A673 (cell line): ENCODE measurements around the gene PTGER1. TPM values are rescaled to one million over a fixed set of nuclear protein-coding genes. Genes with fewer than 3 reads are reported as not detected.

Experiments
- BruUV-seq: library from RNA; stranded (reverse); fragments of 400-500 nt; replicated peaks from 2 replicates; lab custom pipeline; 2021; lab: Mats Ljungman, UMichigan
- CTCF ChIA-PET: fragments of 300-600 bp; sonication (Branson Sonifier 250); formaldehyde crosslinking; loops from one replicate; lab custom pipeline; 2022; ENCODE audit warnings: antibody characterized with exemption; lab: Charles Lee
- POLR2A ChIA-PET: fragments of 300-600 bp; sonication (Branson Sonifier 250); formaldehyde crosslinking; loops from one replicate; lab custom pipeline; 2022; ENCODE audit warnings: antibody characterized with exemption; ENCODE audit not compliant: low non-redundant PET; lab: Charles Lee
- DNase-seq: peaks from one replicate; pipeline ENCODE4 v3.0.0-alpha.2; 2015; ENCODE audit warnings: low spot score
- H3K27ac ChIP-seq: fragments of 200-600 bp; sonication (generic); 2 replicates; pipeline ENCODE4 v1.5.1; 2016; ENCODE audit warnings: mixed run types, low read depth, mild to moderate bottlenecking, mixed read lengths, antibody characterized with exemption, low read length; ENCODE audit not compliant: poor library complexity, severe bottlenecking
- H3K27me3 ChIP-seq: fragments of 200-600 bp; sonication (generic); replicated peaks from 2 replicates; pipeline ENCODE4 v1.6.1; 2017; ENCODE audit warnings: mixed run types, low read depth, mild to moderate bottlenecking, mixed read lengths, antibody characterized with exemption, low read length; ENCODE audit not compliant: insufficient read depth, poor library complexity
- H3K36me3 ChIP-seq: fragments of 200-600 bp; sonication (generic); 2 replicates; pipeline ENCODE4 v1.6.1; 2016; ENCODE audit warnings: mixed run types, mild to moderate bottlenecking, mixed read lengths, antibody characterized with exemption, low read length; ENCODE audit not compliant: insufficient read depth, poor library complexity, severe bottlenecking
- H3K4me1 ChIP-seq: fragments of 200-600 bp; sonication (generic); 2 replicates; pipeline ENCODE4 v1.6.1; 2017; ENCODE audit warnings: mixed run types, mild to moderate bottlenecking, mixed read lengths, antibody characterized with exemption, low read length; ENCODE audit not compliant: insufficient read depth, poor library complexity, severe bottlenecking
- H3K4me3 ChIP-seq: fragments of 200-600 bp; sonication (generic); 2 replicates; pipeline ENCODE4 v1.5.1; 2016; ENCODE audit warnings: low read depth, mixed run types, mild to moderate bottlenecking, mixed read lengths, low read length; ENCODE audit not compliant: poor library complexity, severe bottlenecking
- H3K9me3 ChIP-seq: fragments of 200-600 bp; sonication (generic); 2 replicates; pipeline ENCODE4 v1.6.1; 2016; ENCODE audit warnings: mixed run types, low read depth, mild to moderate bottlenecking, mixed read lengths, antibody characterized with exemption, low read length; ENCODE audit not compliant: poor library complexity, severe bottlenecking
- EZH2 ChIP-seq: fragments of 200-600 bp; sonication (generic); IDR thresholded peaks from 2 replicates; pipeline ENCODE4 v1.6.1; 2017; ENCODE audit warnings: borderline replicate concordance, low read depth, mild to moderate bottlenecking, mixed read lengths, antibody characterized with exemption, low read length; ENCODE audit not compliant: poor library complexity, severe bottlenecking
- intact Hi-C: fragments of 100-400 bp; cut with micrococcal nuclease; formaldehyde crosslinking; loops from one replicate; pipeline ENCODE4 v1.10.0; 2022; ENCODE audit not compliant: unreplicated experiment
- total RNA-seq: library from RNA; stranded (reverse); gene quantifications from 2 replicates; pipeline ENCODE4 v1.2.3, GENCODE V29; 2021
- TF ChIP-seq, protein P1 (sequence below): fragments of 300-800, 200-600 bp; sonication (generic); conservative IDR thresholded peaks from 2 replicates; pipeline ENCODE4 v1.5.1; 2017; ENCODE audit warnings: low read depth, mild to moderate bottlenecking, antibody characterized with exemption, low read length, moderate library complexity, mixed read lengths

The PTGER1 gene
- total RNA-seq, 1 experiment from 2014 or later = not detected

DNA sequence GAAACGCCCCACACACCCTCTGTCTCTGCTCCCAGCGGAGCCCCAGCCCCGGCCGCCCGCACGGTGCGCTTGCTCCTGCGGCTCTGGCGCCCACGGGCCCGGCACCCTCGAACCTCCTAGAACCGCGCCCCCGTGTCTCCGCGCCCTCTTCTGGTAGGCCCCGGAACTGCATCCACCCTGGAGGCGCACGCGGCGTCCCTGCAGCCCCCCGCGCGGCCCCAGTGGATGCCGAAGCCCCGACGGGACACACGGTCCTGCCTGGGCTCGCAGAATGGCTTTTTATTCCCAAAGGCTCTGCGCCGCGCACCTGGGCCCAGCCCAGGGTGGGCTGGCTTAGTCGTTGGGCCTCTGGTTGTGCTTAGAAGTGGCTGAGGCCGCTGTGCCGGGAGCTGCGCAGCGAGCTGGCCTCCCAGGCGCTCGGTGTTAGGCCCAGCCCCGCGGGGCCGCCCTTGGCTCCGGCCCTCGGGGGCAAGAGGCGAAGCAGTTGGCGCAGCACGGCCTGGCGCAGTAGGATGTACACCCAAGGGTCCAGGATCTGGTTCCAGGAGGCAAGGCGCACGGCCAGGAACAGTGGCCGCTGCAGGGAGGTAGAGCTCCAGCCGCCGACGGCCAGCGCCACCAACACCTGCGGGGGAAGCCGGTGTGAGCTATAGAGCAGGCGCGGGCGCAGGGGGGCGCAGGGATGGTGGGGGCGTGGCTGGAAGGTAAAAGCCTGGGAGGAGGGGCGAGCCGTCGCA, 2.8 kb downstream of the PTGER1 start:
- TF ChIP-seq, protein P1, sequence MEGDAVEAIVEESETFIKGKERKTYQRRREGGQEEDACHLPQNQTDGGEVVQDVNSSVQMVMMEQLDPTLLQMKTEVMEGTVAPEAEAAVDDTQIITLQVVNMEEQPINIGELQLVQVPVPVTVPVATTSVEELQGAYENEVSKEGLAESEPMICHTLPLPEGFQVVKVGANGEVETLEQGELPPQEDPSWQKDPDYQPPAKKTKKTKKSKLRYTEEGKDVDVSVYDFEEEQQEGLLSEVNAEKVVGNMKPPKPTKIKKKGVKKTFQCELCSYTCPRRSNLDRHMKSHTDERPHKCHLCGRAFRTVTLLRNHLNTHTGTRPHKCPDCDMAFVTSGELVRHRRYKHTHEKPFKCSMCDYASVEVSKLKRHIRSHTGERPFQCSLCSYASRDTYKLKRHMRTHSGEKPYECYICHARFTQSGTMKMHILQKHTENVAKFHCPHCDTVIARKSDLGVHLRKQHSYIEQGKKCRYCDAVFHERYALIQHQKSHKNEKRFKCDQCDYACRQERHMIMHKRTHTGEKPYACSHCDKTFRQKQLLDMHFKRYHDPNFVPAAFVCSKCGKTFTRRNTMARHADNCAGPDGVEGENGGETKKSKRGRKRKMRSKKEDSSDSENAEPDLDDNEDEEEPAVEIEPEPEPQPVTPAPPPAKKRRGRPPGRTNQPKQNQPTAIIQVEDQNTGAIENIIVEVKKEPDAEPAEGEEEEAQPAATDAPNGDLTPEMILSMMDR = peak; percentile 99
- TF ChIP-seq EZH2 = no peak
- Histone ChIP-seq H3K4me3 (no peak overlapping the region), H3K27me3 (no peaks in the 10 kb centered on the region), H3K9me3 (no peaks in the 10 kb centered on the region), H3K27ac (no peak overlapping the region), H3K36me3 (peaks cover 8% of the 10 kb centered on the region), H3K4me1 (peaks cover 28% of the 10 kb centered on the region)
- POLR2A ChIA-PET = no interaction called here
- peak; percentile 80 for DNase-seq
- BruUV-seq = no TSS peak
- intact Hi-C loops = no loop called here
- CTCF ChIA-PET = interaction anchor here (0.5 to 1.4 kb wide), 8 partner anchors 8 to 1640 kb away, joined by 3 to 12 read pairs (median 4); partner anchors contain the start of gene ASF1B

DNA sequence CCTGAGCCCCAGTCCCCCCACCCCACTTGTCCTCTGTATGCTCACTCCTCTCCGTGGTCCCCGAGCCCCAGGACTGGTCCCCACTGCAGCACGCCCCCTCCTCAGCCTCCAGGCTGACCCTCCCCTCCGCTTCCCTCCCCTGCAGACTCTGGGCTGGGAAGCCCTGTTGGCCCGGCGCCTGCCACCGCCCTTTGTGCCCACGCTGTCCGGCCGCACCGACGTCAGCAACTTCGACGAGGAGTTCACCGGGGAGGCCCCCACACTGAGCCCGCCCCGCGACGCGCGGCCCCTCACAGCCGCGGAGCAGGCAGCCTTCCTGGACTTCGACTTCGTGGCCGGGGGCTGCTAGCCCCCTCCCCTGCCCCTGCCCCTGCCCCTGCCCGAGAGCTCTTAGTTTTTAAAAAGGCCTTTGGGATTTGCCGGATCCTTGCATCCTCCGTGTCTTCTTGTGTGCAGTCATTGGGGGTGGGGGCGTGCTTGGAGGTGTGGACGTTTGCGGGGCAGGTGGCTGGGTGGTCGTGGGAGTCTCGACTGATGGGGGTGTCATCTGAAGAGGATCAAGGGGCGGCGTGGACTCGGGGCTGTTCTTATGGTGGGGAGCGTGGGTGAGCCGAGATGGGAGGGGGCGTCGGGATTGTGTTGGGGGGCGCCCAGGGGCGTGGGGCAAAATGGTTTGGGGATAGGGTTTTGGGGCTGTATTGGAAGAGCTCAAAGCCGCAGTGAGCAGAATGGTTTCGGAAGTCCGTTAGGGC, 3.5 kb downstream of the PTGER1 start:
- no peak for DNase-seq
- Histone ChIP-seq H3K4me1 (peaks cover 20% of the 10 kb centered on the region), H3K9me3 (no peaks in the 10 kb centered on the region), H3K4me3 (no peak overlapping the region), H3K36me3 (peaks cover 10% of the 10 kb centered on the region), H3K27ac (no peak overlapping the region), H3K27me3 (no peaks in the 10 kb centered on the region)
- POLR2A ChIA-PET = no interaction called here
- BruUV-seq = no TSS peak
- CTCF ChIA-PET = interaction anchor here (0.5 to 1.4 kb wide), 7 partner anchors 9 to 335 kb away, joined by 3 to 11 read pairs (median 4); partner anchors contain the start of gene ASF1B
- intact Hi-C loops = no loop called here
- no peak for TF ChIP-seq EZH2
- TF ChIP-seq, protein P1 = no peak

DNA sequence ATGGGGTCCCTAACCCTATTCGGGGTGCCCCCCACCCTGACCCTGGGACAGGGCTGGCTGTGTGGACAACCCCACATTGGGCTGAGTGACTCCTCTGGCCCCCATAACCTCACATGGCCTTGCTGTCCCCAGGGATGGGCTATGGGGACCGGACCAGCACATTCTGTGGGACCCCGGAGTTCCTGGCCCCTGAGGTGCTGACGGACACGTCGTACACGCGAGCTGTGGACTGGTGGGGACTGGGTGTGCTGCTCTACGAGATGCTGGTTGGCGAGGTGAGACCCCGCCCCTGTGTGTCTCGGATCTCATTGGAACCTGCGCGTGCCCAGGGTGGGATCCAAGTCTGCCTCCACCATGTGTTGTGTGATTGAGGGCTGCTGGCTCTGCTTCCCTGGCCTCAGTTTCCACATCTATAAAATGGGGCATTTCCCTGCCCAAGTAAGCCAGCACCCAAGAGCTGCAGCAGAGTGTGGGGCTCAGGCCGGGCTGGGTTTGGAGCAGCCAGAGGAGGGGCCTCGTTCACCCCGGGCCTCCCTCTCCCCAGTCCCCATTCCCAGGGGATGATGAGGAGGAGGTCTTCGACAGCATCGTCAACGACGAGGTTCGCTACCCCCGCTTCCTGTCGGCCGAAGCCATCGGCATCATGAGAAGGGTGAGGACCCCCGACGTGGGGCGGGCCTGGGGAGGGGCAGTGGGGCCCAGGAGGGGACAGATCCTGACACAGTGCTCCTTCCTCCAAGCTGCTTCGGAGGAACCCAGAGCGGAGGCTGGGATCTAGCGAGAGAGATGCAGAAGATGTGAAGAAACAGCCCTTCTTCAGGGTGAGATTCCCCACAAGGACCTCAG, 4.9 kb downstream of the PTGER1 start:
- Histone ChIP-seq H3K4me1 (peaks cover 7% of the 10 kb centered on the region), H3K4me3 (no peak overlapping the region), H3K36me3 (peaks cover 10% of the 10 kb centered on the region), H3K9me3 (no peaks in the 10 kb centered on the region), H3K27me3 (no peaks in the 10 kb centered on the region), H3K27ac (no peak overlapping the region)
- ChIA-PET POLR2A (no interaction called here), CTCF (no interaction called here)
- TF ChIP-seq, protein P1 = no peak
- TF ChIP-seq EZH2 = no peak
- intact Hi-C loops = no loop called here
- DNase-seq = no peak
- no TSS peak for BruUV-seq
